K562 (cell line): ENCODE measurements around the gene PCOLCE2. TPM values are rescaled to one million over a fixed set of nuclear protein-coding genes. Genes with fewer than 3 reads are reported as not detected.

Experiments
- ATAC-seq: fragments of 200-7000 bp; cut with Tn5 transposase; 3 replicates; pipeline ENCODE4 v1.9.1; 2020; ENCODE audit warnings: moderate library complexity
- BruUV-seq: library from RNA; stranded (reverse); fragments of 400-500 nt; replicated peaks from 2 replicates; lab custom pipeline; 2021; lab: Mats Ljungman, UMichigan
- CTCF ChIA-PET: fragments of 300-600 bp; formaldehyde crosslinking; extraction: SDS; loops from one replicate; lab custom pipeline; 2021; ENCODE audit warnings: low intra/inter-chr PET ratio; lab: Yijun Ruan, JAX
- POLR2A ChIA-PET: fragments of 300-600, 350-650 bp; sonication (Branson Sonifier 250); formaldehyde crosslinking; extraction: SDS; loops from one replicate; lab custom pipeline; 2021; ENCODE audit warnings: antibody characterized with exemption, inconsistent platforms; lab: Yijun Ruan, JAX
- DNase-seq, 4 experiments: peaks; one replicate each; pipeline versions ENCODE4 v3.0.0 to v3.0.0-alpha.2; 2011 to 2018; ENCODE audit warnings: low spot score in 3 of 4, mixed read lengths in 3 of 4; ENCODE audit errors: extremely low read depth in 1 of 4
- FAIRE-seq: peaks from 2 replicates; lab custom pipeline; 2011; peaks lifted over from hg19 to GRCh38; lab: Jason Lieb, UNC
- H2AFZ ChIP-seq: 2 replicates; pipeline ENCODE4 v1.6.0; 2011; ENCODE audit warnings: low read depth, low read length, control low read depth, inconsistent platforms
- H3K27ac ChIP-seq: fragments of 200-600 bp; 3 replicates; pipeline ENCODE4 v1.8.0; 2011; ENCODE audit warnings: low read depth, mild to moderate bottlenecking, control low read depth, inconsistent platforms, low read length, moderate library complexity, mixed read lengths; ENCODE audit errors: extremely low read depth
- H3K27me3 ChIP-seq, 2 experiments: fragments of 300-600 bp in 1 of 2; 2 replicates in 1 of 2; 3 replicates in 1 of 2; pipeline versions ENCODE4 v1.6.0 to v1.8.0; 2011; ENCODE audit warnings: inconsistent platforms in 2 of 2, low read length in 2 of 2, mild to moderate bottlenecking in 1 of 2, mixed read lengths in 1 of 2, moderate library complexity in 1 of 2; ENCODE audit not compliant: control insufficient read depth in 2 of 2, insufficient read depth in 2 of 2
- H3K36me3 ChIP-seq: fragments of 300-600 bp; 3 replicates; pipeline ENCODE4 v1.8.0; 2011; ENCODE audit warnings: mild to moderate bottlenecking, low read length, inconsistent platforms; ENCODE audit not compliant: control insufficient read depth, insufficient read depth
- H3K4me1 ChIP-seq, 2 experiments: fragments of 200-600 bp in 1 of 2; replicated peaks in 1 of 2; 2 replicates in 1 of 2; 3 replicates in 1 of 2; pipeline versions ENCODE4 v1.5.1 to v1.8.0; 2011; ENCODE audit warnings: inconsistent platforms in 2 of 2, low read length in 2 of 2, mild to moderate bottlenecking in 1 of 2, mixed read lengths in 1 of 2, moderate library complexity in 1 of 2; ENCODE audit not compliant: control insufficient read depth in 2 of 2, insufficient read depth in 2 of 2
- H3K4me2 ChIP-seq: 2 replicates; pipeline ENCODE4 v1.6.1; 2011; ENCODE audit warnings: low read length, control low read depth, inconsistent platforms, mixed read lengths; ENCODE audit not compliant: insufficient read depth
- H3K4me3 ChIP-seq: fragments of 200-600 bp; sonication (generic), shearing (Covaris generic); 2 replicates; pipeline ENCODE4 v1.5.1; 2016; ENCODE audit warnings: control low read depth, inconsistent platforms
- H3K79me2 ChIP-seq: fragments of 200-600 bp; 3 replicates; pipeline ENCODE4 v1.8.0; 2011; ENCODE audit warnings: low read length, inconsistent platforms; ENCODE audit not compliant: control insufficient read depth, insufficient read depth
- H3K9ac ChIP-seq, 2 experiments: 2 replicates each; pipeline versions ENCODE4 v1.6.0 to v1.6.1; 2011; ENCODE audit warnings: low read depth in 2 of 2, low read length in 2 of 2, control low read depth in 1 of 2, inconsistent platforms in 1 of 2, mild to moderate bottlenecking in 1 of 2, mixed read lengths in 1 of 2; ENCODE audit not compliant: insufficient read depth in 1 of 2
- H3K9me1 ChIP-seq: one replicate; pipeline ENCODE4 v1.6.0; 2011; ENCODE audit warnings: inconsistent platforms, mild to moderate bottlenecking, low read length, moderate library complexity; ENCODE audit not compliant: control insufficient read depth, insufficient read depth
- H3K9me3 ChIP-seq: replicated peaks from 2 replicates; pipeline ENCODE4 v1.5.1; 2011; ENCODE audit warnings: low read depth, low read length, inconsistent platforms; ENCODE audit not compliant: control insufficient read depth, insufficient read depth
- H4K20me1 ChIP-seq: replicated peaks from 2 replicates; pipeline ENCODE4 v1.6.1; 2011; ENCODE audit warnings: low read length, inconsistent platforms, mixed read lengths; ENCODE audit not compliant: control insufficient read depth, insufficient read depth
- ARID1B ChIP-seq: fragments of 450-650 bp; IDR thresholded peaks from 2 replicates; pipeline ENCODE4 v1.6.1; 2016; ENCODE audit warnings: antibody characterized with exemption, mild to moderate bottlenecking, inconsistent platforms
- BRD9 ChIP-seq: fragments of 450-650 bp; IDR thresholded peaks from 2 replicates; pipeline ENCODE4 v1.6.1; 2018; ENCODE audit warnings: low read depth; ENCODE audit not compliant: partially characterized antibody
- BRF2 ChIP-seq: IDR thresholded peaks from 3 replicates; pipeline ENCODE4 v1.6.1; 2011; ENCODE audit warnings: borderline replicate concordance, mild to moderate bottlenecking; ENCODE audit not compliant: insufficient read length, insufficient read depth
- CTBP1 ChIP-seq: fragments of 450-650 bp; IDR thresholded peaks from 2 replicates; pipeline ENCODE4 v1.6.1; 2016; ENCODE audit warnings: borderline replicate concordance
- FOSL1 ChIP-seq: fragments of 200-800 bp; sonication (Bioruptor generic); conservative IDR thresholded peaks from 2 replicates; pipeline ENCODE4 v1.6.1; 2016; ENCODE audit warnings: missing genetic modification characterization, missing compliant biosample characterization
- IFI16 ChIP-seq: fragments of 250-450 bp; sonication (Bioruptor Pico); IDR thresholded peaks from 2 replicates; pipeline ENCODE4 v2.1.2; 2022; ENCODE audit warnings: mild to moderate bottlenecking, inconsistent platforms
- JUN ChIP-seq, 2 experiments: sonication (generic) in 1 of 2; formaldehyde crosslinking in 1 of 2; IDR thresholded peaks; 2 replicates each; pipeline versions ENCODE4 v1.6.1 to v1.8.0; 2012 to 2022; ENCODE audit warnings: borderline replicate concordance in 2 of 2, mild to moderate bottlenecking in 2 of 2, improper control_type of control experiment in 1 of 2, low read depth in 1 of 2, low read length in 1 of 2, missing genetic modification reagents in 1 of 2
- MAFG ChIP-seq: fragments of 450-650 bp; conservative IDR thresholded peaks from 2 replicates; pipeline ENCODE4 v1.6.1; 2016; ENCODE audit warnings: missing genetic modification characterization, missing compliant biosample characterization
- MTF1 ChIP-seq: fragments of 250-450 bp; sonication (Bioruptor Pico); IDR thresholded peaks from 2 replicates; pipeline ENCODE4 v1.9.0; 2021; ENCODE audit warnings: moderate library complexity, mild to moderate bottlenecking, inconsistent platforms, borderline replicate concordance
- NEUROD1 ChIP-seq: fragments of 150-350 bp; IDR thresholded peaks from 2 replicates; pipeline ENCODE4 v1.6.1; 2014; ENCODE audit warnings: borderline replicate concordance, low read length, low read depth; ENCODE audit not compliant: partially characterized antibody
- SMARCA4 ChIP-seq: fragments of 450-650 bp; IDR thresholded peaks from 2 replicates; pipeline ENCODE4 v1.6.1; 2016
- SOX6 ChIP-seq: fragments of 450-650 bp; IDR thresholded peaks from 2 replicates; pipeline ENCODE4 v1.6.1; 2014; ENCODE audit warnings: mild to moderate bottlenecking
- TRIM24 ChIP-seq, 2 experiments: fragments of 450-650 bp; IDR thresholded peaks; 2 replicates each; pipeline ENCODE4 v1.6.1; 2016
- USF2 ChIP-seq: sonication (generic); formaldehyde crosslinking; IDR thresholded peaks from 2 replicates; pipeline ENCODE4 v1.5.0; 2020; ENCODE audit warnings: missing genetic modification reagents
- ZNF592 ChIP-seq: fragments of 450-650 bp; IDR thresholded peaks from 2 replicates; pipeline ENCODE4 v1.6.1; 2017; ENCODE audit warnings: antibody characterized with exemption, mild to moderate bottlenecking
- WGBS: fragments of 100-300 bp; shearing (Covaris generic); methylation state at CpG from one replicate; pipeline ENCODE4 v1.1.6; 2016; ENCODE audit warnings: low coverage, mixed read lengths; ENCODE audit not compliant: insufficient coverage; ENCODE audit errors: missing lambda C conversion rate; 5-methylcytosine and 5-hydroxymethylcytosine counted together
- in situ Hi-C: fragments of 300-500 bp; cut with MboI; formaldehyde crosslinking; loops from 4 replicates; pipeline ENCODE4 v1.15.0; 2018; ENCODE audit warnings: inconsistent platforms, mixed read lengths
- intact Hi-C: fragments of 100-400 bp; cut with micrococcal nuclease; formaldehyde crosslinking; loops from 2 replicates; pipeline ENCODE4 v1.14.2; 2022
- polyA plus RNA-seq, 8 experiments: library from polyadenylated mRNA; depleted of rRNA in 4 of 8; stranded (reverse) in 5 of 8; unstranded in 3 of 8; fragments of >200 nt; fragmentation: Nextera tagmentation in 2 of 8; fragmentation: Illumina TruSeq in 1 of 8; extraction: Ambion mirVana in 2 of 8; extraction: Trizol in 1 of 8; gene quantifications; 2 replicates each; pipeline versions ENCODE4 v1.2.1 to v1.2.3, GENCODE V29; 2011 to 2014; ENCODE audit warnings: inconsistent platforms in 1 of 8, missing spikeins in 1 of 8
- total RNA-seq, 7 experiments: library from RNA; depleted of rRNA in 6 of 7; stranded (reverse); fragments of >200 nt in 6 of 7; fragmentation: Illumina TruSeq in 2 of 7; extraction: Trizol in 2 of 7; gene quantifications; 2 replicates each; pipeline versions ENCODE4 v1.2.1 to v1.2.3, GENCODE V29; 2011 to 2021; ENCODE audit warnings: low replicate concordance in 1 of 7

The PCOLCE2 gene
- total and polyA plus RNA-seq, 9 of the 15 experiments (the other 6 are each of a cell fraction or from before 2014, with no cell fraction given): 0.18 to 1.2 (median 0.65) TPM

GRCh38 chr3:142808103-142808917 is 80.6 kb downstream of the PCOLCE2 start:
- in situ Hi-C loops: no loop called here
- Histone ChIP-seq H3K27ac (no peak overlapping the region), H3K9me1 (no peaks in the 10 kb centered on the region), H3K4me1 (no peaks in the 10 kb centered on the region), H3K4me2 (no peak overlapping the region), H4K20me1 (no peaks in the 10 kb centered on the region), H3K4me3 (no peak overlapping the region), H2AFZ (no peak overlapping the region), H3K79me2 (no peaks in the 10 kb centered on the region), H3K9me3 (no peaks in the 10 kb centered on the region), H3K36me3 (peaks cover 4% of the 10 kb centered on the region; the same call in 1 of the 3 replicates), H3K27me3 (no peaks in the 10 kb centered on the region), H3K9ac (no peak overlapping the region; a peak in 1 of 4 replicates)
- 28% methylated on average over 9 of the region's 9 CpGs for WGBS
- ChIA-PET POLR2A (interaction anchor here (1.1 to 1.5 kb wide), 3 partner anchors 8 to 21 kb away, joined by 5 to 6 read pairs (median 5); no protein-coding TSS in a partner anchor), CTCF (no interaction called here)
- BruUV-seq: no TSS peak
- FAIRE-seq (no peak), DNase-seq (peak in 1 of 4 experiments; percentile 21), ATAC-seq (peak; percentile 77)
- intact Hi-C loops: no loop called here
- TF ChIP-seq MAFG (tag): no peak
- peak; percentile 65; the same call in 1 of the 2 replicates for TF ChIP-seq CTBP1
- peak; percentile 70; the same call in 1 of the 2 replicates for TF ChIP-seq SMARCA4
- 0 out of 2 replicates have a peak, but pooled peaks have one; percentile 11 for TF ChIP-seq ZNF592
- peak; percentile 36; the same call in 1 of the 2 replicates for TF ChIP-seq USF2
- TF ChIP-seq BRF2: no peak
- TF ChIP-seq BRD9: no peak
- TF ChIP-seq MTF1 (CRISPR knock-in tag): no peak
- TF ChIP-seq ARID1B: peak; percentile 65
- TF ChIP-seq TRIM24 (IDR thresholded peaks at IDR 0.05): peak; percentile 73 to 89; a peak in 3 of 4 replicates
- TF ChIP-seq NEUROD1: no peak
- TF ChIP-seq SOX6: peak; percentile 95
- peak; percentile 94 for TF ChIP-seq FOSL1 (tag)
- no peak for TF ChIP-seq IFI16 (CRISPR knock-in tag)
- TF ChIP-seq JUN (IDR thresholded peaks at IDR 0.05; ENCODE audit: borderline replicate concordance, low read depth, low read length): peak; percentile 90
- no peak for TF ChIP-seq JUN (CRISPR knock-in tag; IDR thresholded peaks at IDR 0.05; ENCODE audit: borderline replicate concordance)
